ENCODE measurements around the gene CMC4.

GRCh38 chrX:155053656-155054055 is 17.3 kb downstream of the CMC4 start:
- TF ChIP-seq POLR2A (IDR thresholded peaks at IDR 0.05) = no peak
- TF ChIP-seq CTCF (IDR thresholded peaks at IDR 0.05) = no peak
- no peak for TF ChIP-seq EP300 (IDR thresholded peaks at IDR 0.05)
